Measurements from ENCODE around the gene FDX2. TPM values are rescaled to one million over a fixed set of nuclear protein-coding genes. Genes with fewer than 3 reads are reported as not detected.

The FDX2 gene
- total and polyA plus RNA-seq, 2 of the 13 experiments (the other 11 are each of a cell fraction or from before 2014, with no cell fraction given) = 21.0 to 24.7 TPM

DNA sequence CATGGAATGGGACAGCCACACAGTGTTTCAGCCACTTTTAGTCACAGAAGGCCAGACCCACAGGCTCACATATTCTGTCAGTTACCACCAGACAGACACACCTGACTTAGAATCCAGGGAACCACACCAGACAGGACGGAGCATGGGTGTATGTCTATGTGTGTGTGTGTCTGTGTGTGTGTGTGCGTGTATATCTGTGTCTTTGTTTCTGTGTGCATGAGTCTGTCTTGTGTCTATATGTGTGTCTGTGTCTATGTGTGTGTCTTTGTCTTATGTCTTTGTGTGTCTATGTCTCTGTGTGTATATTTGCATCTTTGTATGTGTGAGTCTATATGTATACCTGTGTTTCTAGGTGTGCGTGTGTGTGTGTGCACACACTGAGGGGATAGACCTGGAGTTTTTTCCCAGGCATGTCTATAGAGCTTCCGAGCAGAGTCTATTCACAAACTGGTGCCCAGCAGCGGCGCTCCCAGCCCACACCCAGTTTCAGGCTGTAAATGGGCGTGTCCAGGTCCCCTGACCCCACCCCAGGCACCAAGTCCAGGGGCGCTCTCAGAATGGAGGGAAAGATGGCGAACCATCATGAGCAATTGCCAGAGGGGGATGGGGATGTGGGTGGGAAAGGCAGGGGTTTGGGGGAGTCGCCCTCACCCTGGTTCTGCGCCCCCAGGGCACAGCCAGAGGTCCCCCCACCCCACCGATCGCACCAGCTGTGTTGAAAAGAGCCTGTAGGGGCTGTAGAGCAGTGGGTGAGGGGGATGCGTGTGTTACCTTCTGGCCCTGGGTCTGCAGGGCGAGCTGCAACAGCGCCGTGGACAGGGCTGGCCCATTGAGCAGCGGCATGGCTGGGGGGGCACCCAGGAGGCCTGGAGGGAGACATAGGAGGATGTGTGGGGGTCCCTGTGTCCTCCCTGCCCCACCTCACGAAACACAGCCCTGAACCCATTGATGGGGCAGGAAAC is 6.3 kb upstream of the FDX2 start:
- Histone ChIP-seq H3K36me3 (replicated peaks in 1 of 2; ENCODE audit: control insufficient read depth in 1 of 2, insufficient read depth in 2 of 2, low read length in 2 of 2) (peaks cover 33 to 82% of the 10 kb centered on the region in 2 experiments), H3K27me3 (ENCODE audit: control insufficient read depth in 1 of 2, insufficient read depth in 2 of 2, low read length in 2 of 2) (no peaks in the 10 kb centered on the region), H2AFZ (ENCODE audit: low read length) (no peak overlapping the region), H3K4me2 (ENCODE audit: low read depth, low read length) (no peak overlapping the region), H4K20me1 (ENCODE audit: insufficient read depth, low read length) (0 out of 2 replicates have a peak, but pooled peaks cover under 1% of the 10 kb centered on the region), H3K4me3 (replicated peaks in 1 of 3; ENCODE audit: insufficient read depth in 1 of 3, low read depth in 2 of 3, low read length in 3 of 3) (no peak overlapping the region), H3K79me2 (ENCODE audit: insufficient read depth, low read length) (no peaks in the 10 kb centered on the region), H3K9me3 (ENCODE audit: low read length) (no peaks in the 10 kb centered on the region), H3K9ac (ENCODE audit: insufficient read depth, low read depth, low read length) (no peak overlapping the region), H3K27ac (ENCODE audit: extremely low read length, insufficient read depth, low read length) (no peak overlapping the region), H3K4me1 (ENCODE audit: insufficient read depth, low read length) (no peaks in the 10 kb centered on the region)
- TF ChIP-seq, protein P1, sequence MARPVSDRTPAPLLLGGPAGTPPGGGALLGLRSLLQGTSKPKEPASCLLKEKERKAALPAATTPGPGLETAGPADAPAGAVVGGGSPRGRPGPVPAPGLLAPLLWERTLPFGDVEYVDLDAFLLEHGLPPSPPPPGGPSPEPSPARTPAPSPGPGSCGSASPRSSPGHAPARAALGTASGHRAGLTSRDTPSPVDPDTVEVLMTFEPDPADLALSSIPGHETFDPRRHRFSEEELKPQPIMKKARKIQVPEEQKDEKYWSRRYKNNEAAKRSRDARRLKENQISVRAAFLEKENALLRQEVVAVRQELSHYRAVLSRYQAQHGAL (CRISPR knock-in tag; IDR thresholded peaks at IDR 0.05; ENCODE audit: not compliant biosample characterization) = no peak
- 0 out of 2 replicates have a peak, but pooled peaks have one; percentile 9 for TF ChIP-seq ZNF687 (CRISPR knock-in tag; IDR thresholded peaks at IDR 0.05)
- TF ChIP-seq AGO2 (optimal IDR thresholded peaks at IDR 0.05; ENCODE audit: low read depth, low read length) = peak; percentile 67
- no peak for TF ChIP-seq CC2D1A (CRISPR knock-in tag; IDR thresholded peaks at IDR 0.05)
- TF ChIP-seq HCFC1 (IDR thresholded peaks at IDR 0.05; ENCODE audit: low read depth, low read length) = no peak
- CTCF ChIA-PET (ENCODE audit: low intra/inter-chr PET ratio, low total read pairs) = no interaction called here
- in situ Hi-C loops (cut with HindIII; ENCODE audit: extremely low pct_ligation_motif_present, low pct_unique_long_range_greater_than_20kb) = no loop called here
- no peak for FAIRE-seq
- POLR2A ChIA-PET = interaction anchor here (2.4 kb wide), 1 partner anchor 10 kb away, joined by 10 read pairs; no protein-coding TSS in a partner anchor
- intact Hi-C loops (cut with micrococcal nuclease; ENCODE audit: unreplicated experiment) = no loop called here
- BruUV-seq (replicated peaks) = no TSS peak
- peak; percentile 7 for ATAC-seq
- no peak for DNase-seq (ENCODE audit: low spot score)
- 100% methylated on average over 11 of the region's 19 CpGs for WGBS (ENCODE audit: low lambda C conversion rate)
